GM19397 (cell line): Measurements from ENCODE around the gene RAVER1.
"Not testable (repeated sequence)": the region's sequence is repeated elsewhere in the genome, so short reads cannot be mapped to it uniquely, and the experiment has no call there.

Experiments
- ATAC-seq: cut with Tn5 transposase; IDR thresholded peaks from one replicate; pipeline ENCODE4 v1.9.1; 2021; ENCODE audit warnings: mild to moderate bottlenecking, moderate library complexity; ENCODE audit not compliant: unreplicated experiment

Gene RAVER1

GRCh38 chr19:10291554-10292205 lies 41.6 kb downstream of the RAVER1 start:
- ATAC-seq: no peak

GRCh38 chr19:10290876-10291553 lies 42.3 kb downstream of the RAVER1 start:
- no peak for ATAC-seq

- ATAC-seq: no peak
Observed at GRCh38 chr19:10290357-10290875, 42.9 kb downstream of the RAVER1 start.

- no peak for ATAC-seq
Observed at GRCh38 chr19:10289836-10290356, 43.4 kb downstream of the RAVER1 start, which contains the start of gene ICAM5. ICAM5 (plus strand) TSS chr19:10289952; CDS start chr19:10290044, 92 bp downstream.

GRCh38 chr19:10289167-10289835 lies 44.0 kb downstream of the RAVER1 start:
- ATAC-seq: no peak

- ATAC-seq: no peak
Observed at GRCh38 chr19:10288662-10289166, 44.6 kb downstream of the RAVER1 start.

- no peak for ATAC-seq
Observed at GRCh38 chr19:10286803-10287737, 46.3 kb downstream of the RAVER1 start, which contains the start of gene ICAM4. ICAM4 (plus strand) TSS chr19:10286955; CDS start chr19:10287013, 58 bp downstream.

GRCh38 chr19:10285393-10285792 lies 47.9 kb downstream of the RAVER1 start:
- ATAC-seq: no peak

GRCh38 chr19:10284960-10285278 lies 48.4 kb downstream of the RAVER1 start:
- no peak for ATAC-seq

GRCh38 chr19:10284065-10284959 lies 49.0 kb downstream of the RAVER1 start:
- no peak for ATAC-seq

- no peak for ATAC-seq
Observed at GRCh38 chr19:10283301-10284064, 49.8 kb downstream of the RAVER1 start.

- not testable (repeated sequence) for ATAC-seq
Observed at GRCh38 chr19:10282043-10282442, 51.3 kb downstream of the RAVER1 start.

- no peak for ATAC-seq
Observed at GRCh38 chr19:10279737-10280442, 53.4 kb downstream of the RAVER1 start.

GRCh38 chr19:10278935-10279334 lies 54.4 kb downstream of the RAVER1 start:
- no peak for ATAC-seq

- ATAC-seq: no peak
Observed at GRCh38 chr19:10277795-10278589, 55.3 kb downstream of the RAVER1 start.

- ATAC-seq: no peak
Observed at GRCh38 chr19:10274589-10274988, 58.7 kb downstream of the RAVER1 start.

- peak; percentile 33 for ATAC-seq
Observed at GRCh38 chr19:10271543-10272086, 61.7 kb downstream of the RAVER1 start.
